GM23338 (cell line): ENCODE measurements around the gene PDCD1. TPM values are rescaled to one million over a fixed set of nuclear protein-coding genes. Genes with fewer than 3 reads are reported as not detected.
"Not testable (repeated sequence)": the region's sequence is repeated elsewhere in the genome, so short reads cannot be mapped to it uniquely, and the experiment has no call there.

Experiments
- ATAC-seq: fragments of 200-7000 bp; cut with Tn5 transposase; 3 replicates; pipeline ENCODE4 v1.9.1; 2020
- DNase-seq: peaks from one replicate; pipeline ENCODE4 v3.0.0-alpha.2; 2015; ENCODE audit warnings: low spot score
- H2AFZ ChIP-seq: fragments of 200-600 bp; sonication (generic); 2 replicates; pipeline ENCODE4 v1.8.0; 2016; ENCODE audit warnings: antibody characterized with exemption, mild to moderate bottlenecking, moderate library complexity
- H3F3A ChIP-seq: fragments of 200-600 bp; sonication (generic); replicated peaks from 2 replicates; pipeline ENCODE4 v1.8.0; 2017; ENCODE audit warnings: antibody characterized with exemption, mixed run types, low read depth
- H3K27ac ChIP-seq: fragments of 200-600 bp; sonication (generic); 2 replicates; pipeline ENCODE4 v1.6.1; 2016; ENCODE audit warnings: low read depth
- H3K27me3 ChIP-seq: fragments of 200-600 bp; sonication (generic); 2 replicates; pipeline ENCODE4 v1.8.0; 2016; ENCODE audit warnings: mild to moderate bottlenecking, mixed run types, moderate library complexity; ENCODE audit not compliant: insufficient read depth
- H3K36me3 ChIP-seq: fragments of 200-600 bp; sonication (generic); 2 replicates; pipeline ENCODE4 v1.8.0; 2016; ENCODE audit warnings: mild to moderate bottlenecking; ENCODE audit not compliant: insufficient read depth
- H3K4me1 ChIP-seq: fragments of 200-600 bp; sonication (generic); 2 replicates; pipeline ENCODE4 v1.8.0; 2016; ENCODE audit warnings: mild to moderate bottlenecking, moderate library complexity; ENCODE audit not compliant: insufficient read depth
- H3K4me2 ChIP-seq: fragments of 200-600 bp; sonication (generic); 2 replicates; pipeline ENCODE4 v1.7.1; 2017; ENCODE audit warnings: mixed run types
- H3K4me3 ChIP-seq: fragments of 200-600 bp; sonication (generic); 2 replicates; pipeline ENCODE4 v1.6.1; 2016; ENCODE audit warnings: mixed run types
- H3K79me2 ChIP-seq: fragments of 200-600 bp; sonication (generic); replicated peaks from 2 replicates; pipeline ENCODE4 v1.8.0; 2017; ENCODE audit warnings: mild to moderate bottlenecking; ENCODE audit not compliant: insufficient read depth
- H3K9me2 ChIP-seq: fragments of 200-600 bp; sonication (generic); 2 replicates; pipeline ENCODE4 v1.8.0; 2017; ENCODE audit not compliant: insufficient read depth
- H4K20me1 ChIP-seq: fragments of 200-600 bp; sonication (generic); replicated peaks from 2 replicates; pipeline ENCODE4 v1.8.0; 2017; ENCODE audit warnings: mild to moderate bottlenecking; ENCODE audit not compliant: insufficient read depth
- H3K27ac Mint-ChIP-seq: 2 replicates; pipeline ENCODE4 v1.8.0; 2020; ENCODE audit warnings: inconsistent platforms, mild to moderate bottlenecking, moderate library complexity, mixed read lengths
- H3K27me3 Mint-ChIP-seq: 3 replicates; pipeline ENCODE4 v1.8.0; 2022; ENCODE audit warnings: low read depth, mild to moderate bottlenecking, moderate library complexity, mixed read lengths, inconsistent platforms; ENCODE audit not compliant: insufficient read depth, poor library complexity
- H3K36me3 Mint-ChIP-seq: 3 replicates; pipeline ENCODE4 v1.8.0; 2021; ENCODE audit warnings: low read depth, mild to moderate bottlenecking, inconsistent platforms, moderate library complexity, mixed read lengths
- H3K4me1 Mint-ChIP-seq: 3 replicates; pipeline ENCODE4 v1.8.0; 2020; ENCODE audit warnings: mild to moderate bottlenecking, inconsistent platforms, mixed read lengths
- H3K4me3 Mint-ChIP-seq: 3 replicates; pipeline ENCODE4 v1.8.0; 2021; ENCODE audit warnings: moderate library complexity, mild to moderate bottlenecking, inconsistent platforms, mixed read lengths
- H3K9me3 Mint-ChIP-seq: 3 replicates; pipeline ENCODE4 v1.8.0; 2020; ENCODE audit warnings: moderate library complexity, mild to moderate bottlenecking, inconsistent platforms, mixed read lengths
- CREB1 ChIP-seq: fragments of 250-450 bp; sonication (Bioruptor Pico); IDR thresholded peaks from 2 replicates; pipeline ENCODE4 v1.5.0; 2020; ENCODE audit warnings: low read depth, mild to moderate bottlenecking, moderate library complexity
- CTCF ChIP-seq, 2 experiments: fragments of 200-600 bp in 1 of 2; sonication (generic) in 1 of 2; conservative IDR thresholded peaks; 2 replicates each; pipeline versions ENCODE4 v1.5.1 to v1.6.1; 2016 to 2017; ENCODE audit warnings: antibody characterized with exemption in 2 of 2, low read depth in 2 of 2, mild to moderate bottlenecking in 2 of 2, moderate library complexity in 1 of 2
- EZH2 ChIP-seq: fragments of 200-600 bp; sonication (generic); IDR thresholded peaks from one replicate; pipeline ENCODE4 v1.8.0; 2017; ENCODE audit warnings: antibody characterized with exemption, mild to moderate bottlenecking, low read depth; ENCODE audit not compliant: unreplicated experiment
- ZNF331 ChIP-seq: fragments of 250-450 bp; sonication (Bioruptor Pico); IDR thresholded peaks from 2 replicates; pipeline ENCODE4 v1.5.0; 2020; ENCODE audit warnings: low read depth, mild to moderate bottlenecking, moderate library complexity
- polyA plus RNA-seq: library from polyadenylated mRNA; unstranded; fragments of >200 nt; fragmentation: Nextera tagmentation; extraction: Ambion mirVana; gene quantifications from 2 replicates; pipeline ENCODE4 v1.2.1, GENCODE V29; 2016
- total RNA-seq: library from RNA; depleted of rRNA; stranded (reverse); fragments of >200 nt; shearing (Covaris generic); gene quantifications from 2 replicates; pipeline ENCODE4 v1.2.3, GENCODE V29; 2014
- TF ChIP-seq, protein P1 (sequence below): IDR thresholded peaks from one replicate; pipeline ENCODE4 v1.6.1; 2018; ENCODE audit warnings: antibody characterized with exemption; ENCODE audit not compliant: unreplicated experiment

The PDCD1 gene
- total and polyA plus RNA-seq, 2 experiments from 2014 or later, result 0.34 to 0.38 TPM

DNA sequence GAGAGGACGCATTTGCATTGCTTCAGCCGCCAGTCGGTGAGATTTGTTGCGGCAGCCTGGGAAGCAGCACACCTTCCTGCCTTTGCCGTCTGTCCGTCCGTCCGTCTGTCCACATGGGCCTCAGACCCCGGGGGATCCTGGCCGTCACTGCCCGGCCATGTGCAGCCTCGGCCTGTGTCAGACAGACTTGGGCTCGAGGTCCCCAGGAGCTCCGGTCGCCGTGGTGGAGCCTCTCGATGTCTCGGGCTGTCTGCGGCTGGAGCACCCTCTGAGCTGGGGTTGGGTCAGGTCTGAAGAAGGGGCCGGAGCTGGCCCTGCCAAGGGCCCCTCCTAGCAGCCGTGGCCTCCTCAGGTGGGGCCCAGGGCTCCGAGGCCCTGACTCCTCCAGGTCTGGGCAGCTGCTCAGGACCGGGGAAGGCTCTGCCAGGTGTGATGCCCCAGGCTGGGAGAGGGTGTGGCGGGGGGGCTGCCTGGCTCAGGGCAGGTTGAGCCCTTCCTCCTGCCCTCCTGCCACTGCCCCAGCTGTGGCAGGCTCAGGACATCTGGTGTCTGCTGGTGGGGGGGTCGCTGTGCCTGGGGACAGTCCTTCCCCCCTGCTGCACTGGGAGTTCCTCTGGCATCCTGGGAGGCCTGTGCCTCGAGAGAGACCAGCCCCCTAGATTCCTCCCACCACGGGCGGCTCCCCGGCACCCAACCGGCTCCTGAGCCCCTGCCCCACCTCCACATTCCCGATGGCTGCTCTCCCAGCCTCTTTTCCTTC is 37.9 kb downstream of the PDCD1 start (continued):
- no peak for TF ChIP-seq EZH2
- no peak for TF ChIP-seq ZNF331
- TF ChIP-seq CTCF (conservative IDR thresholded peaks at IDR 0.05; ENCODE audit: low read depth in 2 of 2), result no peak

- not testable (repeated sequence) for H3K4me3 ChIP-seq, H3K36me3 ChIP-seq, H2AFZ ChIP-seq, H3K79me2 ChIP-seq, H3K27ac Mint-ChIP-seq, H3K4me3 Mint-ChIP-seq, DNase-seq, H3K27me3 ChIP-seq, H3K4me2 ChIP-seq, H3K9me2 ChIP-seq, H3K27ac ChIP-seq, H4K20me1 ChIP-seq, H3K4me1 ChIP-seq, ATAC-seq
- H3K27me3 Mint-ChIP-seq, result peaks cover 34% of the 10 kb centered on the region
- H3K9me3 Mint-ChIP-seq, result peaks cover 18% of the 10 kb centered on the region
- H3K36me3 Mint-ChIP-seq, result peaks cover 13% of the 10 kb centered on the region
- peaks cover 18% of the 10 kb centered on the region for H3F3A ChIP-seq
- peaks cover 17% of the 10 kb centered on the region for H3K4me1 Mint-ChIP-seq
Observed at GRCh38 chr2:241819947-241820624, 38.6 kb downstream of the PDCD1 start.

DNA sequence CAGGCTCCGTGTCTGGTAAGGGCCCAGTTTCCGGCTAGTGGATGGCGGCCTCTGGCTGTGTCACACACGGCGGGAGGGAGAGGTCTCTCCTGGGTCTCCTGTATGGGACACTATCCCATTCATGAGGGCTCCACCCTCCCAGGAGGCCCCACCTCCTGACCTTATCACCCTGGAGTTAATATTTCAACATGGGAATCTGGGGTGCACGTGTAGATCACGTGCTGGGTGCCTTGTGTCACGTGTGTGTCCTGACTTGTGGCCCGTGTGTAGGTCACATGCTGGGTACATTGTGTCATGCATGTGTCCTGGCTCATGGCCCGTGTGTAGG is 39.8 kb downstream of the PDCD1 start:
- DNase-seq (no peak), ATAC-seq (no peak)
- Mint-ChIP-seq H3K36me3 (peaks cover 12% of the 10 kb centered on the region), H3K27ac (no peak overlapping the region), H3K4me3 (no peak overlapping the region), H3K9me3 (peaks cover 14% of the 10 kb centered on the region), H3K4me1 (peaks cover 16% of the 10 kb centered on the region), H3K27me3 (peaks cover 28% of the 10 kb centered on the region)
- no peak for TF ChIP-seq CTCF (conservative IDR thresholded peaks at IDR 0.05; ENCODE audit: low read depth in 2 of 2)
- no peak for TF ChIP-seq ZNF331
- TF ChIP-seq, protein P1, sequence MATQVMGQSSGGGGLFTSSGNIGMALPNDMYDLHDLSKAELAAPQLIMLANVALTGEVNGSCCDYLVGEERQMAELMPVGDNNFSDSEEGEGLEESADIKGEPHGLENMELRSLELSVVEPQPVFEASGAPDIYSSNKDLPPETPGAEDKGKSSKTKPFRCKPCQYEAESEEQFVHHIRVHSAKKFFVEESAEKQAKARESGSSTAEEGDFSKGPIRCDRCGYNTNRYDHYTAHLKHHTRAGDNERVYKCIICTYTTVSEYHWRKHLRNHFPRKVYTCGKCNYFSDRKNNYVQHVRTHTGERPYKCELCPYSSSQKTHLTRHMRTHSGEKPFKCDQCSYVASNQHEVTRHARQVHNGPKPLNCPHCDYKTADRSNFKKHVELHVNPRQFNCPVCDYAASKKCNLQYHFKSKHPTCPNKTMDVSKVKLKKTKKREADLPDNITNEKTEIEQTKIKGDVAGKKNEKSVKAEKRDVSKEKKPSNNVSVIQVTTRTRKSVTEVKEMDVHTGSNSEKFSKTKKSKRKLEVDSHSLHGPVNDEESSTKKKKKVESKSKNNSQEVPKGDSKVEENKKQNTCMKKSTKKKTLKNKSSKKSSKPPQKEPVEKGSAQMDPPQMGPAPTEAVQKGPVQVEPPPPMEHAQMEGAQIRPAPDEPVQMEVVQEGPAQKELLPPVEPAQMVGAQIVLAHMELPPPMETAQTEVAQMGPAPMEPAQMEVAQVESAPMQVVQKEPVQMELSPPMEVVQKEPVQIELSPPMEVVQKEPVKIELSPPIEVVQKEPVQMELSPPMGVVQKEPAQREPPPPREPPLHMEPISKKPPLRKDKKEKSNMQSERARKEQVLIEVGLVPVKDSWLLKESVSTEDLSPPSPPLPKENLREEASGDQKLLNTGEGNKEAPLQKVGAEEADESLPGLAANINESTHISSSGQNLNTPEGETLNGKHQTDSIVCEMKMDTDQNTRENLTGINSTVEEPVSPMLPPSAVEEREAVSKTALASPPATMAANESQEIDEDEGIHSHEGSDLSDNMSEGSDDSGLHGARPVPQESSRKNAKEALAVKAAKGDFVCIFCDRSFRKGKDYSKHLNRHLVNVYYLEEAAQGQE, result no peak
- no peak for TF ChIP-seq CREB1
- no peak for TF ChIP-seq EZH2
- H3K4me1 ChIP-seq, result no peaks in the 10 kb centered on the region; the same call in 1 of the 2 replicates
- H4K20me1 ChIP-seq, result no peaks in the 10 kb centered on the region
- no peak overlapping the region for H3K4me2 ChIP-seq
- no peak overlapping the region for H3K27ac ChIP-seq
- no peaks in the 10 kb centered on the region for H3K36me3 ChIP-seq
- H3K79me2 ChIP-seq, result no peaks in the 10 kb centered on the region
- H3K9me2 ChIP-seq, result no peaks in the 10 kb centered on the region
- H3K4me3 ChIP-seq, result no peak overlapping the region
- H3F3A ChIP-seq, result peaks cover 18% of the 10 kb centered on the region
- no peak overlapping the region for H2AFZ ChIP-seq
- H3K27me3 ChIP-seq, result no peaks in the 10 kb centered on the region
